GM10266 (cell line): ENCODE data around the gene PABPC1L.

Source experiments
- DNase-seq: peaks from one replicate; pipeline ENCODE4 v3.0.0; 2012; ENCODE audit errors: extremely low spot score
- CTCF ChIP-seq: IDR thresholded peaks from 2 replicates; pipeline ENCODE4 v1.5.1; 2012; ENCODE audit warnings: mild to moderate bottlenecking, low read depth; ENCODE audit not compliant: control insufficient read depth, insufficient read depth; ENCODE audit errors: missing control alignments

Gene PABPC1L

GRCh38 chr20:44888226-44889103, 21.4 kb upstream of the PABPC1L start:
- no peak for TF ChIP-seq CTCF
- no peak for DNase-seq

- no peak for TF ChIP-seq CTCF
- no peak for DNase-seq
Observed at GRCh38 chr20:44891826-44892225, 18.0 kb upstream of the PABPC1L start.

- no peak for DNase-seq
- TF ChIP-seq CTCF: no peak
Observed at GRCh38 chr20:44894959-44895358, 14.9 kb upstream of the PABPC1L start.

DNA sequence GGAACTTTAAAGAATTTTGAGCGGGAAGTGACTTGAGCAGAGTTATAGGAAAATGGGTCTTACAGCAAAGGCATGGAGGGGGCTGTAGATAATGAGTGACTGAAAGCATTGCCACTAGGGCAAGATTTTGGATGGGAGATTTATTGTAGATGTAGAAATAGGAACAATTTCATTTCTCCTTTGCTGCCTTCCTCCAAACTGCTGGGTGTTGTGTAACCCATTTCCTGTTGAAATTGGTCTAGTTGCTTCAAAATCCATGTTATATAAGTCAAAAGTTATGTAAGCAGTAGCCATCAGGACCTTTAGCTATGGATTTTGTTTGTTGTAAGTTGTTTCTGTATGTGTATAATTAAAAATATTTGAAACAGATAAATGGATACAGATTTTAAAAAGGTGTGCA, 13.3 kb upstream of the PABPC1L start:
- DNase-seq: no peak
- no peak for TF ChIP-seq CTCF

DNA sequence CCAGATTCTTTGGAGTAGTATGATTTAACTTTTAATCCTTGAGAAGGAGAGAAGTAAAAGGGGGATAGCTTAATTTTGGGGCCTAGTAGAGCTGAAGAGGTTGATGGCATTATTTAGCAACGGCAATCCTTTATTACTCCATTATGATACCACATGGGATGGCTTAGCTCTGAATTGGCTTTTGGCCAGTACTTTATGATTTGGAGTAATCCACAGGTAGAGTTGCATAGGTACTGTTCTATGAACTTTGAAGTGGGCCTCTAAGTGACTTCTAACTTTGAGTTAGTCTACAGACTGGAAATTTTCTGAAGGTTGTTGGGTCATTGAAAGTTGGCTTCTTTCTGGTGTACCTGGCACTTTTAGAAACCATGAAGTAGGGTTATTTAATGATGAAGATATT, 12.7 kb upstream of the PABPC1L start:
- DNase-seq: no peak
- no peak for TF ChIP-seq CTCF

- DNase-seq: no peak
- no peak for TF ChIP-seq CTCF
Observed at GRCh38 chr20:44900231-44900854, 9.5 kb upstream of the PABPC1L start.

DNA sequence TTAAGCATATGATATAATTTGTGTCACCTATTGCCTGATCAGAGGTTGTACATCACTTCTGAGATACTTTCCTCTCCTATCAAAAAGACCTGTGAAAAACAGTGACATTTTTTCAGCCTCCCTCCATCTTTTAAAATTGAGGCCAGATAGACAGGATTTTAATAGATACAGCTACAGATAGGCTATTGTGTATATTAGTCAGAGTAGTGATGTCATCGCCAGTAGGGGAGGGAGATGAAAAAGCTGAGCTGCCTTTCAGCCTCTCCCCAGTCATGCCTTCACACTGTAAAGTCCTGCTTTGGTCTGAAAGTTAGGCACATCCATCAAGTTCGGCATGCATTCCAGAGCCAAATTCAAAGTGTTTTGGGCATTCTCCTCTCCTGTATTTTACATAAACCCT, 7.9 kb upstream of the PABPC1L start:
- TF ChIP-seq CTCF: no peak
- no peak for DNase-seq
